NOMO-1 (cell line): Measurements from ENCODE around the gene PGM2L1.
"Not testable (repeated sequence)": the region's sequence is repeated elsewhere in the genome, so short reads cannot be mapped to it uniquely, and the experiment has no call there.

Source experiments
- DNase-seq, 2 experiments: peaks; one replicate each; lab custom pipeline; 2025; ENCODE audit not compliant: unreplicated experiment in 2 of 2; lab: John Stamatoyannopoulos, UW

PGM2L1 gene

DNA sequence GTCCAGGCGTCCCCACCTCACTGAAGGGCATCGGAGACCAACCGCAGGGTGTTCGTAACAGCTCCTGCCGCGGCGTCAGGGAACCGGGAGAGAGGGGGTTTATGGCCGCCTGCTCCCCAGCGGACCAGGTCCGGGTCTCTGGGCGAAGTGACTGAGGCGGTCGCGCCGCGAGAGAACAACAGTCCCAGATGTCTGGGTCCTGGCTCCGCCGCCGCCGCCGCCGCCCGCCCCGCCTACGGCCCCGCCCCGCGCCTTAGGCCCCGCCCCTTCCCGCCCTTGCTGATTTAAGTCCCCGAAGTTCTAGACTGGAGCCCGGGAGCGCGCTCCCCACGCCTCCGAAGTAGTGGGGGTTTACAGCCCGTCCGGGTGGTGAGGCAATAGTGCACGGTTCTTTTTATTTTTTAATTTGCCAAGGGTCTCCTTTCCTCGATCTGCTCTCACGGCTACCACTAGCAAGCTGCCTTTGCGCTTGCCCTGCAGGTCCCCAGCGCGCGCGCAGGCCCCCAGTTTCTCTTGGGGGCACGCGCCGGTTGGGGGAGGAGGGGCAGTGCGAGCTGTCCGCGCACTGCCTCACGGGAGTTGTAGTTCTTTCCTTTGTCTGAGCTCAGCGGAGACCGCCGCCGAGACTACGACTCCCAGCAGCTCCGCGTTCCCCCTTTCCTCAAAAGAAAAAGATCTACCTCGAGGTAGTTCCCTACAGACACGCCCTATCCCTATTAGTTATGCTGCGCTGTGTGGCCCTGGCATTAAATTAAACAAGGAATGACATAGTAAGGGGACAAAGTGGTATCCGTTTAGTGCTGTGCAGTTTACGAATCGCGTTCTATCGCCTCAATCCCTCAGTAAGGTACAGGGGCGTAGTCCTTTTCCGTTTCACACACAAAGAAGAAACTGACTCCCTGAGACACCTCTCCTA, at the start of gene PGM2L1:
PGM2L1 (minus strand) TSS at position 190 of the 916 bp plus-strand sequence. CDS start 272 bp downstream, outside the sequence.
- DNase-seq = peak; percentile 94

DNA sequence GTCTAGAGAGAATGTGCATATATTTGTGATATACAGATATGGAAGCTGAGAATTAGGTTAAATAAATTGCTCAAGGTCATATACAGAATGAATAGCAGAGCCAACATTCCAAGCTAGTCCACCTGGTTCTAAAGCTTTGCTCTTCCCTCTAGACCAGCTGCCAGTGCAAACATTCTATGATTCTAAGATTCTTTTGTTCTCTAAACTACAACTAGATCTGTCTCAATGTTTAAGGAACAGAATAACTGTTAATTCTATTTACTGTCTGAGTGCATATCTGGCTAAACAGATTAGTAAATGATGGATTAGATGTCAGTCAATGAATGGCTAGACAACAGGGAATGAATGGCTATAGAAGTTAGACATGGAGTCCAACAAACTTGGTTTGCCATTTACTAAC, 49.5 kb upstream of the PGM2L1 start:
- DNase-seq = no peak

DNA sequence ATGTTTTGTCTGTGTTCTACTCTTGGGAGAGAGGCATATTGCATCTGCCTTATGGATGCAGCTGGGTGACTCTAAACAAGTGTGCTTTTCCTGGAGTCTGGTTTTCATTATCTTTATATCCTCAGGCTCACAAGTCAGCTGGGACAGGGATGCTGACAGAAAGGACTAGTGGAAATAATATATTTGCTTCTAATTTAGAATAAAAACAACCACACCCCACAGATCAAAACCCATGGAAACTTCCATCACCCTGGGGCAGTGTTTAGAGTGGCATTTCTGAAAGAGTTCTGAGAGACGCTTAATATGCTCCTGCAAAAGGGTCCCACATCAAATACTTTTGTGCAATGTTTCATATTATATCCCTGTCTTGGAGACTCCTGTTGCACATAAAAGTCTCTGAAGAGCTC, 48.3 kb upstream of the PGM2L1 start:
- DNase-seq = no peak

DNA sequence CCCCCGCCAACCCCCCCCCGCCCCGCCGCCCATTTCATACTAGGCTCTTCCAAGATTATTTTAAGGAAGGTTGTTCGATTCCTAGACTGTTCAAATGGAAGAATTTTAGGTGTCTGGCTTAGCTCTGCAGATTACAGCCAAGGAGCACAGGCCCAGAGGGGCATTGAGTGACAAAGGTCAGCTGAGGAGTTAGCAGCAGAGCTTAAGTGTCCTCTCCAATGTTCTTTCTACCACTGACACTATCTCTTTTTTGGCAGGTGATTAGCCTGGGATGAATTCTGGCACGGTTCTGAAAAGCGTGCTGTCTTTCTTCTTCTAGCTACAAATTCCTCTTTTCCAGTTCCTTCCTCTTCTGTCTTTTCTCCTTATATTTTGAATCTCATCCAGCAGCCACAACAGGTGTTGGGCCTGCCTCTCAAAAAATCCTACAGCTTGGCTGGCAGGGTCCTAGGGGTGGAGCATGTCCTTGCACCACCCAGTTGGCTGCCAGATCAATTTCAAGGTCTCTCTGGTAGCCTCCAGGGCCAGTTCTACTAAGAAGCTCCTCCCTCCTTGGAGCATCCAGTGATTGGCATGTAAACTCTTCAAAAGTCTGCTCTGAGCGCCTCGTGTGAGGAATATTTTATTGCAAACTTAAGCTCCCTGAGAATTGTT, 46.1 kb upstream of the PGM2L1 start:
- no peak for DNase-seq

DNA sequence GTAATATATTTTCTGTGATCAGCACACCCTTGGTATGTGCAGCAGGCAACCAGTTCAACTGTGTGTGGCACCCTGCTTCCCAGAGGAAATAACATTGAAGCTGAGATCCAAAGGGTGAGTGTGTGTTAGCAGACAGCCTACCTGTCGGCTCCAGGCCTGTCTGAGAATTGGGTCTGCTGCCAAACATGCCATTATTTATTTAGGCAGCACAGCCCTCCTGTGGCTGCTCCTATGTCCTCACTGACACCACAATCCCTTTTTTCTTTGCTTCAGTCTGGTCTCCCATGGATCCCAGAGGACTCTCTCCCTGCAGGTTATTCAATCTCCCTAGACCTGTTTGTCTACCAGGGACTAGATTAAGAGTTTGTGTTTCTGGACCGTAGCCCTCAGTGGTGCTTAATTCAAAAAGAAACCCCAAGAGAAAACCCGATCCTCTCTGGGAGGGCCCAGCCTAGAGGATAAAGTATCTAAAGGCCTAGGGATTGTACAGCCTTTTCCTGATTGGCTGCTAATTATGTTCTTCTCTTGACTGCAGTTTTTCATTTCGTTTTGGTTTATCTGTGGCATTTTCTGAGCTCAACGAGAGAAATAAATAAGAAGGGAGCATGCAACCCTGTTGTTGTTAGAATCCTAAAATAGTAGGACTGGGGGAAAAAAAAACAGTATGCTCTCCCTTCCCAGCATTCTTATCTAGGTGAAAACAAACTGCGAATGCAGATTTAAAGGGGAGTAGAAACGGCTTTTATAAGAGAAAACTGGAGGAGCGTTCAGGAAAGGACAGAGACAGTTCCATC, 45.0 kb upstream of the PGM2L1 start:
- DNase-seq = no peak

DNA sequence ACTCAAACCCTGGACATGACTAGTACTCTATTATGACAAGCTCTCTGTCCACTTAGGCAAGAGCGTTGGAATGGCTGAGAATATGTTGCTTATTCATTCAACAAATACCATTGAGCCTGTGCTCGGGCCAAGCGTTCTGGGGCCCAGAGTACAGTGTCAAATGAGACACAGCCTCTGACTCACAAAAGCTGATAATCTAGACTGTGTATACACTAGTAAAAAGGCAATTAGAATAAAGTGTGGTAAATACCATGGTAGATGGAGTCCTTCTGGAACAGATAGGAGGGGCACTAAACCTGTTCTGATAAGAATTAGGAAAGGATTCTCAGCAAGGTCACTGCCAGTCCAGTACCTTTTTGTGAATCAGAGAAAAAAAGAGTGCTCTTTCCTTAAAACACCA, 44.4 kb upstream of the PGM2L1 start:
- no peak for DNase-seq

DNA sequence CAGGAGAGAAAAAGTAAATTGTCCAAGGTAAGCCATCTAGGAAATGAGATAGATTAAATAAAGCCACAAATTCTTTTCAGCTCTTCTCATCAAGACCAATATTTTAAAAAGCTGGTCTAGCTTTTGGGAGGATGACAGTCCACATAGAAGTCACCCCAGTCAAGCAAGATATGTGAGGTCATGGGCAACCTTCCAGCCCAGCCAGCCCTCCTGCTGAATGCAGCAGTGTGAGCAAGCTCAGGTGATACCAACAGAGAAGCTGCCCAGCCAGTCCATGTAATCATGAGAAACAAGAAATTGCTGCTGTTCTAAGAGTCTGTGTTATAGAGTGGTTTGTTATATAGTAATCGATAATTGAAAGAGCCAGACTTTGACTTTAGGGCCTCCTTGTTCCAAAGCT, 40.4 kb upstream of the PGM2L1 start:
- DNase-seq = no peak

DNA sequence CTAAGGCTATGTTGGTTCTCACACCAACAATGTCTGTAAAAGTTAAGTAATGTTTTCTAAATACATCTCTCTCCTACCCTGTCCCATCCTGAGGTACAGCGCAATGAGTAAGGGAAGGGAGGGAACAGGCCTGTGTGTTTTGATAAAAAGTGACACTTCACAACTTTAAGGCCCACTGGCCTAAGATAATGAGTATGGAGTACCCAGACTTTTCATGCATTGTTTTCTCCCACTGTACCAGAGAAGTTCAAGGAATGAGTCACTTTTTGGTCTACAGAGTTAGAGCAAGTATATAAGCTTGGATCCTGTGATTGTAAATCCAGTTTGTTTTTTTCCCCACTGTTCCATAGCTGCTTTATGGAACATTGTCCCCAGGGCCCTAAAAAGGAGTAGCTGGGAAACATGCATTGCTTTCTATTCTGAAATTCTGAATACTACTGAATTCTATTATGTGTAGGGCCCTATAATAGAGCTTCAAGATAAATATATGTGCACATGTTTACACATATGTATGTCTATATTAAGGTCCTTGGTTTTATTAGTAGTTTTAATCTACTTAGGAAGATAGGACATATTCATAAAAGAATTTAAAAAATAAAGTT, 39.3 kb upstream of the PGM2L1 start:
- no peak for DNase-seq

DNA sequence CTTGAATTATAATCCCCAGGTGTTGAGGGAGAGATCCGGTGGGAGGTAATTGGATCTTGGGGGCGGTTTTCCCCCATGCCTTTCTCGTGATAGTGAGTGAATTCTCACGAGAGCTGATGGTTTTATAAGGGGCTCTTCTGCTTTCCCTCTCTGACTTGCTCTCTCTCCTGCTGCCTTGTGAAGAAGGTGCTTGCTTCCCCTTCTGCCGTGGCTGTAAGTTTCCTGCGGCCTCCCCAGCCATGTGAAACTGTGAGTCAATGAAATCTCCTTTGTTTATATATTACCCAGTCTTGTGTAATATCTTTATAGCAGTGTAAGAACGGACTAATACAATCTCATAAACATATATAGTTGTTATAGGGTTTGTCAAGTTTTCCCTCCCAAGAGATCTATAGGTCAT, 36.3 kb upstream of the PGM2L1 start:
- peak; percentile 62 to 80 for DNase-seq

DNA sequence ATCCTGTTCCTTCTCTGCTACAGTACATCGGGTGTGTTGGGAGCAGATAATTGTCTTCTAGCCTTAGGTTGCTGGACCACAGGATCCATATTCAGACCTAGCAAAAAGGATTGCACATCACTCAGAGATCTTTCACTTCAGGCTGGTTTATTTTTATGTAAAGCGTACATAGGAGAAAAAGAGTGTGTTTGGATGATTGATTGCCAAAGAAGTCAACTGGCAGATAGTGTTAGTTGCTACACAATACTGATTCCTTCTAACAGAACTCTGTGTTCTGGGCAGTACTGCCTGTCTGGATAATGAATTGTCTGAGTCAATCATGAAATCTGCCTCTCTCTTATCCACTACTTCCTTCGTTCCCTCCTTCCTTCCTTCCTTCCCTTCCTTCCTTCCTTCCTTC, 31.0 kb upstream of the PGM2L1 start:
- DNase-seq = no peak

DNA sequence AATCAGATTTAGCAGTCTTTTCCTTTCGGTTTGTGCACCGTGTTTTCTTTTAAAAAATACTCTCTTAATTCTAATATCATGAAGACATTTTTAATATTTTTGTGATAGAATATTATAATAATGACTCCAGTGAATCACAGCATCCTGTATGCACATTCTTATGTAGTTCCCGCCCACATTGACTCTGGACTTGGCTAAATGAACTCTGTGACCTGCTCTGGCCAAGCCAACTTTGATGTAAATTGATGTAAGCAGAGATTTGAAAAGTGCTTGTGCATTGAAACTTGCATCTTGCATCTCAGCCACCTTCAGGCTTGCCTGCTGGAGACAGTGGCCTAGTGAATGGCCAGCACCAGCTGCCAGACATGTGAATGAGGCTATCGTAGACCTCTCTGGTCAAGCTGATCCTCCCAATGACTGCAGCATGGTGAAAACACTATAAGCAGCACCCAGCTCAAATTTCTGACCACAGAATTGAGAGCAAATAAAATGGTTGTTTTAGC, 29.2 kb upstream of the PGM2L1 start:
- DNase-seq = no peak

DNA sequence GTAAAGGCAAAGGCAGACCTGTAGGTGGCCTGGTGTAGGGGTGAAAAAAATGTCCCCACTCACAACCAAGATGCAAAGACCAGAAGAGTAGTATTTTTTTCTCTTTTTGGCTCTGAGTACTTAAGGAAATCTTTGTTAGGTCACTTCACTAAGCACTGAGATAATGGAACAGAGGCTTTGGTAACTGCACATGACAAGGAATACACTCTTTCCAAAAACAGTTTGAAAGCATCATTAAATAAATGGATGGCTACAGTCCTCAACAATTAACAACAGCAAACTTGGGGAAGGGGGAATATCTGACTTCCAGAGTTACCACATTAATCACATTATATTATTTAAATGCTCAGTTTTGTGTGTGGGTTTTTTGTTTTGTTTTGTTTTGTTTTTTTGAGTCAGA, 26.9 kb upstream of the PGM2L1 start:
- no peak for DNase-seq

DNA sequence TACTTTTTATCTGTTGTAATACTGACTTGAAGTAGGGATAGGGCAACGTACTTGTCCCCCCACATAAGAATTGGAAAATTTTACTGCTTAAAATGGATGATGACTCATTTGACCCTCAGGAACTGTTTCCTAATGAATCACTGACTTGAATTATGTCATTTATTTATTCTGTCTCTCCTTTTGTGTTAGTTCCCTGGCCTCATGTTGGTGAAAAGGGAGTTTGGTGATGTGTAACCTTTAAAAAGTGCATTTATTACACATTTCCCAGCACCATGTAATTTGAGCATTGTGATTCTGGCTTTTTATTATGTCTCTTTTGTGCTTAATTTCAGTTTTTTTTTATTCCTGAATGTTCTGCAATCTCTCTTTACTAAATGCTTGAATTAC, 20.3 kb upstream of the PGM2L1 start:
- DNase-seq = no peak

DNA sequence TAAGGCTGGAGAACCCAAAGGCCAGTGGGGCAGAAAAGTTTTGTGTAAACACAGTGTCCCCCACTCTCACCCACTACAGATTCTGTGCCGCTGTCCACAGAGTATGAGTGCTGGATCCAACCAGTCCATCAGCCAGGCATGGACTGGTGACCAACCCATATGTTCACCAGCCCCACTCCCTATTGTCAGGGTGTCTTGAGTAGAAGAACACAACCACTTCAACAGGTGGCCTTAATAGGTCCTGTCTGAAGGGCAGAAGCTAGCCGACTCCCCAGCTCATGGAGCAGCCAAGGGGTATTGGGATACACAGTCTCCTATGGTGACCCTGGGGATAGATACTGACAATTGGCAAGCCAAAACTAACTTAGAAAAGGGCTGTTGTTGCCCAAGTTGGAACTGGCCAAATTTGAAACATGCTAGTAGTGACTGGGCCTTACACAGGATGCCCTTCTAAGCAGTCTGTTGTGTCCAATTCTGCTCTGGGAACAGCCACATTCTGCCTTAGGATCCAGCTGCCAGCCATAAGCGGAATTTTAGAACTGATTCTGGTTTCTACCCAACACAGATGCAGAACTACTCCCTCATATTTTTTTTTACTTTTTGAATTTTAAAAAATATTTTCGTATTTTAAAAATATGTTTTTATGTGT, 19.8 kb upstream of the PGM2L1 start:
- no peak for DNase-seq

DNA sequence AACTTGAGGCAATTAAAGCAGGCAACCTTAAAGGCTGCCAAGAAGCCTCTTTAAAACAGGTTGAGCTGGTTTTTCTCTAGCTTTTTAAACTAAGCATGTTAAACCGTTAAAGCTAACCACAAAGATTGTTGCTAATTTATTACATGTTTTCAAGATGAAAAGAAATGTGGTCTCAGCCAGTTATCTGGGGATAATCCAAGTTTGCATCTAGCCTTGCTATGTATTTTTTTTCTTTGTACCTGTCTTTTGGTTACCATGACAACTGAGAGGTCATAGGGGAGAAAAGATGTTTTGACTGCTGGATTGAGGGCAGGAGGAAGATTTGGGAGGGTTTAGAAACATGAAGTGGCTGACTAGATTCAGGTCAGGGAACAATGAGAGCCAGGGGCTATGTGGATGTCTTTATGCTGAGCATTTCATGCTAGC, 19.2 kb upstream of the PGM2L1 start:
- DNase-seq = no peak

DNA sequence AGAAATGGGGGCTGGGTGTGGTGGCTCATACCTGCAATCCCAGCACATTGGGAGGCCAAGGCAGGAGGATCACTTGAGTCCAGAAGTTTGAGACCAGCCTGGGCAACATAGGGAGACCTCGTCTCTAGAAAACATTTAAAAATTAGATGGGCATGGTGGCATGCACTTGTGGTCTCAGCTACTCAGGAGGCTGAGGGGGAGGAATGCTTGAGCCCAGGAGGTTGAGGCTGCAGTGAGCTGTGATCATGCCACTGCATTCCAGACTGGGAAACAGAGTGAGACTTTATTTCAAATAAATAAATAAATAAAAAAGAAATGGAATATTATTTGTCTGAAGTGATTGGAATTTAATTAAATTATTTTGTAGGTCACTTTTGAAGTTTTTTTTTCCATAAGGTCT, 18.7 kb upstream of the PGM2L1 start:
- DNase-seq = not testable (repeated sequence)

DNA sequence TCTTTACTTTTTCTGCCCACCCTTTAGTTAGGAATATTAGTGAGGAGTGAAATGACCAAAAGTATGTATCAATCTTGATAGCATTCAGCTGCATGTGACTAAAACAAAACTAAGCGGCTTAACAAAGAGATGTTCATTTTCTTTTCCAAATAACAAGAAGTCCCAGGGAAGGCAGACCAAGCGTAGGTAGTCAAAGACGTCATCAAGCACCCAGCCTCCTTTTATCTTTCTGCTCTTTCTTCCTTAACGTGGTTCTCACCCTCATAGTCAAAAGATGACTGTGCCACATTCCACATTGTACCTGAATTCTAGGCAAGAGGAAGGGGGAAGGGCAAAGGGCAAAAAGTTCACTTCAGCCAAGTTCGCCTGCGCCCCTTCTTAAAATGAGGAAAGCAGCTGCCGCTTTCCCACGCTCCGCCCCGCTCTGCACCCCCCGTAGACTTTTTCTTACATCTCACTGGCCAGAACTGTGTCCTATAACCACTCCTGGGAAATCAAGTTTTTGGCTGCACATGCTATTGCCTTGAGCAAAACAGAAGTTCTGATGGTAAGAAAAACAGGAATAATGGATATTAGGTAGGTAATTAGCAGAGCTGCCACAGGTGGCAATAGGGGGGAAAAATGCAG, 14.6 kb upstream of the PGM2L1 start:
- DNase-seq = no peak

DNA sequence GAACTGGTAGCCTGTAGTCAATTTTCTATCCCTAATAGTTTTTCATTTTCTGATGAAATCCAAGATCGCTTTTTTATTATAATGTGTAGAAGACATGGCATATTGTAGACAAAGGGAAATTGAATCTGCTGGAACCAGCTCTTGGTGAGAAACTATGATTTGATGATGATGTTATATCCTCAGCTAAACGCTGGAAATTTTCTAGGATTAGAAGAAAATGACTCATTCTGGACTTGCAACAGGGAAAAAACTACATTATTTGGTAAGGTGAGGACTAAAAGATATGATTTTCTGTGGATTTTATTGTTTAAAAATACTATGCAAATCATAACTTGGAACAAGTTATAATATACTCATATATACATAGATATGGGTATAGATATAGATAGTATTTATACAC, 14.1 kb upstream of the PGM2L1 start:
- DNase-seq = no peak

DNA sequence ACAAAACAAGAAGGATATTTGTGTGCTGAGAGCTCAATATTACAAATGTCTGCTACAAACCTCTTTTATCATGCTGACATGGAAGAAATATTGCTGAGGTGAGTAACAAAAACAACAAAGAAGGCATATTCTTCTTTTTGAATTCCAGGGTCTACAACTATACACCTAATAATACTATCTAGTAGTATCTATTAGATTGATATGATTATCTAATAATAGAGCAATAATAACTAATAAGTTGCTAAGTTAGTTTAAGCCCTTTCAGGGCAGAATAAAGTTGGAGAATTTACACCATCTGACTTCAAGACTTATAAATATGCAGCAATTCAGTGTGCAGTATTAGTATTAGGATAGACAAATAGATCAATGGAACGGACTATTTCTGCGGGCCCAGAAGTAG, 11.4 kb upstream of the PGM2L1 start:
- no peak for DNase-seq
